ENCODE data around the gene PTK6. TPM values are rescaled to one million over a fixed set of nuclear protein-coding genes. Genes with fewer than 3 reads are reported as not detected.
A peak's percentile ranks its signal among the peaks of the same experiment; 100 is the strongest.

PTK6 gene
- total and polyA plus RNA-seq, 2 of the 13 experiments (the other 11 are each of a cell fraction or from before 2014, with no cell fraction given) = 0.08 TPM; not detected in 1

- TF ChIP-seq, protein P1, sequence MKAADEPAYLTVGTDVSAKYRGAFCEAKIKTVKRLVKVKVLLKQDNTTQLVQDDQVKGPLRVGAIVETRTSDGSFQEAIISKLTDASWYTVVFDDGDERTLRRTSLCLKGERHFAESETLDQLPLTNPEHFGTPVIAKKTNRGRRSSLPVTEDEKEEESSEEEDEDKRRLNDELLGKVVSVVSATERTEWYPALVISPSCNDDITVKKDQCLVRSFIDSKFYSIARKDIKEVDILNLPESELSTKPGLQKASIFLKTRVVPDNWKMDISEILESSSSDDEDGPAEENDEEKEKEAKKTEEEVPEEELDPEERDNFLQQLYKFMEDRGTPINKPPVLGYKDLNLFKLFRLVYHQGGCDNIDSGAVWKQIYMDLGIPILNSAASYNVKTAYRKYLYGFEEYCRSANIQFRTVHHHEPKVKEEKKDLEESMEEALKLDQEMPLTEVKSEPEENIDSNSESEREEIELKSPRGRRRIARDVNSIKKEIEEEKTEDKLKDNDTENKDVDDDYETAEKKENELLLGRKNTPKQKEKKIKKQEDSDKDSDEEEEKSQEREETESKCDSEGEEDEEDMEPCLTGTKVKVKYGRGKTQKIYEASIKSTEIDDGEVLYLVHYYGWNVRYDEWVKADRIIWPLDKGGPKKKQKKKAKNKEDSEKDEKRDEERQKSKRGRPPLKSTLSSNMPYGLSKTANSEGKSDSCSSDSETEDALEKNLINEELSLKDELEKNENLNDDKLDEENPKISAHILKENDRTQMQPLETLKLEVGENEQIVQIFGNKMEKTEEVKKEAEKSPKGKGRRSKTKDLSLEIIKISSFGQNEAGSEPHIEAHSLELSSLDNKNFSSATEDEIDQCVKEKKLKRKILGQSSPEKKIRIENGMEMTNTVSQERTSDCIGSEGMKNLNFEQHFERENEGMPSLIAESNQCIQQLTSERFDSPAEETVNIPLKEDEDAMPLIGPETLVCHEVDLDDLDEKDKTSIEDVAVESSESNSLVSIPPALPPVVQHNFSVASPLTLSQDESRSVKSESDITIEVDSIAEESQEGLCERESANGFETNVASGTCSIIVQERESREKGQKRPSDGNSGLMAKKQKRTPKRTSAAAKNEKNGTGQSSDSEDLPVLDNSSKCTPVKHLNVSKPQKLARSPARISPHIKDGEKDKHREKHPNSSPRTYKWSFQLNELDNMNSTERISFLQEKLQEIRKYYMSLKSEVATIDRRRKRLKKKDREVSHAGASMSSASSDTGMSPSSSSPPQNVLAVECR (CRISPR knock-in tag; IDR thresholded peaks at IDR 0.05; ENCODE audit: borderline replicate concordance) = peak; percentile 54; the same call in 1 of the 2 replicates
- no peak for TF ChIP-seq ATF7-NPFF (CRISPR knock-in tag; IDR thresholded peaks at IDR 0.05; ENCODE audit: low read depth)
- no peak for TF ChIP-seq KLF11 (CRISPR knock-in tag; IDR thresholded peaks at IDR 0.05)
- TF ChIP-seq NBN (conservative IDR thresholded peaks at IDR 0.05) = no peak
- TF ChIP-seq TAF1 (CRISPR knock-in tag; IDR thresholded peaks at IDR 0.05) = no peak
- no peak for TF ChIP-seq PLSCR1 (CRISPR knock-in tag; IDR thresholded peaks at IDR 0.05; ENCODE audit: borderline replicate concordance)
- 0 out of 2 replicates have a peak, but pooled peaks have one; percentile 16 for TF ChIP-seq ZNF710 (CRISPR knock-in tag; IDR thresholded peaks at IDR 0.05; ENCODE audit: borderline replicate concordance)
- TF ChIP-seq, protein P2, sequence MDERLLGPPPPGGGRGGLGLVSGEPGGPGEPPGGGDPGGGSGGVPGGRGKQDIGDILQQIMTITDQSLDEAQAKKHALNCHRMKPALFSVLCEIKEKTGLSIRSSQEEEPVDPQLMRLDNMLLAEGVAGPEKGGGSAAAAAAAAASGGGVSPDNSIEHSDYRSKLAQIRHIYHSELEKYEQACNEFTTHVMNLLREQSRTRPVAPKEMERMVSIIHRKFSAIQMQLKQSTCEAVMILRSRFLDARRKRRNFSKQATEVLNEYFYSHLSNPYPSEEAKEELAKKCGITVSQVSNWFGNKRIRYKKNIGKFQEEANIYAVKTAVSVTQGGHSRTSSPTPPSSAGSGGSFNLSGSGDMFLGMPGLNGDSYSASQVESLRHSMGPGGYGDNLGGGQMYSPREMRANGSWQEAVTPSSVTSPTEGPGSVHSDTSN (CRISPR knock-in tag; IDR thresholded peaks at IDR 0.05) = peak; percentile 17; the same call in 1 of the 2 replicates
- no peak for TF ChIP-seq ZNF780A (CRISPR knock-in tag; IDR thresholded peaks at IDR 0.05)
- no peak for TF ChIP-seq GTF2F1 (IDR thresholded peaks at IDR 0.05; ENCODE audit: low read length)
- TF ChIP-seq RNF2 (conservative IDR thresholded peaks at IDR 0.05; ENCODE audit: low read depth) = no peak
- no peak for TF ChIP-seq MAFF (IDR thresholded peaks at IDR 0.05; ENCODE audit: low read depth, low read length)
- TF ChIP-seq HCFC1 (IDR thresholded peaks at IDR 0.05; ENCODE audit: low read depth, low read length) = no peak
- TF ChIP-seq, protein P3, sequence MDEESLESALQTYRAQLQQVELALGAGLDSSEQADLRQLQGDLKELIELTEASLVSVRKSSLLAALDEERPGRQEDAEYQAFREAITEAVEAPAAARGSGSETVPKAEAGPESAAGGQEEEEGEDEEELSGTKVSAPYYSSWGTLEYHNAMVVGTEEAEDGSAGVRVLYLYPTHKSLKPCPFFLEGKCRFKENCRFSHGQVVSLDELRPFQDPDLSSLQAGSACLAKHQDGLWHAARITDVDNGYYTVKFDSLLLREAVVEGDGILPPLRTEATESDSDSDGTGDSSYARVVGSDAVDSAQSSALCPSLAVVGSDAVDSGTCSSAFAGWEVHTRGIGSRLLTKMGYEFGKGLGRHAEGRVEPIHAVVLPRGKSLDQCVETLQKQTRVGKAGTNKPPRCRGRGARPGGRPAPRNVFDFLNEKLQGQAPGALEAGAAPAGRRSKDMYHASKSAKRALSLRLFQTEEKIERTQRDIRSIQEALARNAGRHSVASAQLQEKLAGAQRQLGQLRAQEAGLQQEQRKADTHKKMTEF (CRISPR knock-in tag; IDR thresholded peaks at IDR 0.05) = peak; percentile 64; the same call in 1 of the 2 replicates
- TF ChIP-seq RARG (CRISPR knock-in tag; IDR thresholded peaks at IDR 0.05; ENCODE audit: low read depth) = no peak
- TF ChIP-seq, protein P4, sequence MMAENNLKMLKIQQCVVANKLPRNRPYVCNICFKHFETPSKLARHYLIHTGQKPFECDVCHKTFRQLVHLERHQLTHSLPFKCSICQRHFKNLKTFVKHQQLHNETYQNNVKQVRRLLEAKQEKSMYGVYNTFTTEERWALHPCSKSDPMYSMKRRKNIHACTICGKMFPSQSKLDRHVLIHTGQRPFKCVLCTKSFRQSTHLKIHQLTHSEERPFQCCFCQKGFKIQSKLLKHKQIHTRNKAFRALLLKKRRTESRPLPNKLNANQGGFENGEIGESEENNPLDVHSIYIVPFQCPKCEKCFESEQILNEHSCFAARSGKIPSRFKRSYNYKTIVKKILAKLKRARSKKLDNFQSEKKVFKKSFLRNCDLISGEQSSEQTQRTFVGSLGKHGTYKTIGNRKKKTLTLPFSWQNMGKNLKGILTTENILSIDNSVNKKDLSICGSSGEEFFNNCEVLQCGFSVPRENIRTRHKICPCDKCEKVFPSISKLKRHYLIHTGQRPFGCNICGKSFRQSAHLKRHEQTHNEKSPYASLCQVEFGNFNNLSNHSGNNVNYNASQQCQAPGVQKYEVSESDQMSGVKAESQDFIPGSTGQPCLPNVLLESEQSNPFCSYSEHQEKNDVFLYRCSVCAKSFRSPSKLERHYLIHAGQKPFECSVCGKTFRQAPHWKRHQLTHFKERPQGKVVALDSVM (CRISPR knock-in tag; IDR thresholded peaks at IDR 0.05) = no peak
Observed at GRCh38 chr20:63577317-63577894, 40.2 kb upstream of the PTK6 start (continued).

Measured in HepG2 (cell line).